Smooth muscle cell of the brain vasculature (primary cell): Measurements from ENCODE around the gene CAMK2D.

Experiments
- DNase-seq: peaks from one replicate; pipeline ENCODE4 v3.0.0-alpha.2; 2012; ENCODE audit warnings: low read depth, low spot score

The CAMK2D gene

GRCh38 chr4:113607147-113607720 lies 154.3 kb downstream of the CAMK2D start:
- no peak for DNase-seq

GRCh38 chr4:113604955-113605354 lies 156.6 kb downstream of the CAMK2D start:
- DNase-seq: no peak

GRCh38 chr4:113603911-113604310 lies 157.6 kb downstream of the CAMK2D start:
- no peak for DNase-seq

- no peak for DNase-seq
Measured at GRCh38 chr4:113602646-113603228, 158.8 kb downstream of the CAMK2D start.

GRCh38 chr4:113601636-113602035 lies 159.9 kb downstream of the CAMK2D start:
- DNase-seq: no peak

- DNase-seq: no peak
Measured at GRCh38 chr4:113596396-113596795, 165.1 kb downstream of the CAMK2D start.

GRCh38 chr4:113594231-113594556 lies 167.3 kb downstream of the CAMK2D start:
- no peak for DNase-seq

GRCh38 chr4:113593400-113594230 lies 167.9 kb downstream of the CAMK2D start:
- DNase-seq: no peak

GRCh38 chr4:113591982-113592381 lies 169.6 kb downstream of the CAMK2D start:
- no peak for DNase-seq

- DNase-seq: no peak
Measured at GRCh38 chr4:113588895-113589668, 172.5 kb downstream of the CAMK2D start.

- DNase-seq: no peak
Measured at GRCh38 chr4:113587640-113588275, 173.8 kb downstream of the CAMK2D start.

- DNase-seq: no peak
Measured at GRCh38 chr4:113587156-113587555, 174.4 kb downstream of the CAMK2D start.

- DNase-seq: no peak
Measured at GRCh38 chr4:113586072-113586471, 175.5 kb downstream of the CAMK2D start.

- DNase-seq: peak; percentile 85
Measured at GRCh38 chr4:113584407-113585150, 177.0 kb downstream of the CAMK2D start.

GRCh38 chr4:113582737-113583136 lies 178.8 kb downstream of the CAMK2D start:
- DNase-seq: no peak

- no peak for DNase-seq
Measured at GRCh38 chr4:113579360-113579759, 182.2 kb downstream of the CAMK2D start.

GRCh38 chr4:113576947-113577678 lies 184.4 kb downstream of the CAMK2D start:
- no peak for DNase-seq

GRCh38 chr4:113575401-113575800 lies 186.1 kb downstream of the CAMK2D start:
- DNase-seq: peak; percentile 29

GRCh38 chr4:113574636-113575103 lies 186.9 kb downstream of the CAMK2D start:
- DNase-seq: peak; percentile 37

- no peak for DNase-seq
Measured at GRCh38 chr4:113572620-113573019, 188.9 kb downstream of the CAMK2D start.
